Adrenal gland (tissue), 12 donors: ENCODE results near the gene LPAR2. TPM values are rescaled to one million over a fixed set of nuclear protein-coding genes. Genes with fewer than 3 reads are reported as not detected.

Experiments used
- DNase-seq, 7 donors: peaks; one replicate each; pipeline ENCODE4 v3.0.0-alpha.2; 2019 to 2020
- H3K27ac ChIP-seq, 5 donors: fragments of 200-600 bp; sonication (generic) in 4 of 5; 1 replicate in 3 of 5; 2 replicates in 2 of 5; pipeline versions ENCODE4 v1.5.1 to v1.8.0; 2016 to 2020; ENCODE audit warnings: mild to moderate bottlenecking in 1 of 5
- H3K27me3 ChIP-seq: fragments of 200-600 bp; 2 replicates; pipeline ENCODE4 v1.8.0; 2021
- H3K36me3 ChIP-seq, 2 donors: fragments of 200-600 bp; replicated peaks in 1 of 2; 1 replicate in 1 of 2; 2 replicates in 1 of 2; pipeline versions ENCODE4 v1.5.1 to v1.8.0; 2018 to 2022
- H3K4me1 ChIP-seq, 2 donors: fragments of 200-600 bp; replicated peaks in 1 of 2; 1 replicate in 1 of 2; 2 replicates in 1 of 2; pipeline versions ENCODE4 v1.5.1 to v1.8.0; 2018 to 2021
- H3K4me3 ChIP-seq, 4 donors: fragments of 200-600 bp; sonication (generic) in 3 of 4; one replicate each; pipeline ENCODE4 v1.5.1; 2016 to 2018
- H3K9me3 ChIP-seq, 3 donors: fragments of 200-600 bp; sonication (generic) in 1 of 3; replicated peaks in 1 of 3; 1 replicate in 2 of 3; 2 replicates in 1 of 3; pipeline versions ENCODE4 v1.5.1 to v1.8.0; 2016 to 2021
- CTCF ChIP-seq, 6 experiments: fragments of 450-650 bp in 4 of 6; fragments of 200-600 bp in 2 of 6; sonication (generic) in 1 of 6; IDR thresholded peaks; 1 replicate in 5 of 6; 2 replicates in 1 of 6; pipeline versions ENCODE4 v1.5.1 to v1.8.0; 2016 to 2021; ENCODE audit warnings: antibody characterized with exemption in 6 of 6, mild to moderate bottlenecking in 2 of 6, moderate library complexity in 1 of 6
- POLR2A ChIP-seq, 2 donors: fragments of 450-650 bp; IDR thresholded peaks; one replicate each; pipeline ENCODE4 v1.6.1; 2017; ENCODE audit warnings: antibody characterized with exemption in 2 of 2, mild to moderate bottlenecking in 2 of 2, moderate library complexity in 1 of 2
- WGBS, 4 donors: extraction: QIAGEN DNeasy Blood & Tissue Kit in 2 of 4; methylation state at CpG; one replicate each; pipeline versions ENCODE4 v1.1.5 to v1.1.7; 2013 to 2017; 5-methylcytosine and 5-hydroxymethylcytosine counted together
- intact Hi-C, 2 donors: fragments of 100-400 bp; cut with DNase I; formaldehyde crosslinking; loops; one replicate each; pipeline versions ENCODE4 v1.14.1 to v1.15.0; 2022 to 2023
- polyA plus RNA-seq, 3 donors: library from polyadenylated mRNA; stranded (reverse); fragments of 200-250 nt in 2 of 3; fragments of 350-450 nt in 1 of 3; fragmentation: Illumina TruSeq in 1 of 3; extraction: RNeasy Lipid Tissue Mini Kit (QIAGEN cat#74804) in 1 of 3; gene quantifications; one replicate each; pipeline ENCODE4 v1.2.3, GENCODE V29; 2013 to 2014
- total RNA-seq, 9 donors: library from RNA; depleted of rRNA in 4 of 9; stranded (reverse); fragments of >200 nt in 4 of 9; fragments of 120-200 nt in 1 of 9; fragmentation: NEBNext Ultra II Directional in 1 of 9; extraction: Animal tissue kit (Norgen Biotek cat#: 25700) in 1 of 9; gene quantifications; one replicate each; pipeline versions ENCODE4 v1.1.0 to v1.2.4, GENCODE V29; 2013 to 2023
- donor health status: healthy with polysubstance abuse.
- donor health status: Bipolar disorder and iron deficiency.
- donor health status: DM: yes; HTN: yes; CAD: no.
- donor health status: DM: no; HTN: no; CAD: no.
- donor health status: DM: no; HTN: no; CAD: no.
- donor health status: DM: yes; HTN: yes; CAD: no.

Gene LPAR2
- total and polyA plus RNA-seq, 12 donors = 0.93 to 10.5 (median 3.7) TPM

GRCh38 chr19:19595171-19595701 lies 32.8 kb downstream of the LPAR2 start:
- DNase-seq = no peak
- Histone ChIP-seq H3K9me3 (no peaks in the 10 kb centered on the region), H3K36me3 (no peaks in the 10 kb centered on the region), H3K4me1 (no peaks in the 10 kb centered on the region), H3K4me3 (no peak overlapping the region), H3K27me3 (no peaks in the 10 kb centered on the region), H3K27ac (no peak overlapping the region)
- intact Hi-C loops = no loop called here
- 69 to 93% (median 79%) methylated on average over 3 to 8 of the region's 8 CpGs for WGBS, 4 donors
- TF ChIP-seq POLR2A (IDR thresholded peaks at IDR 0.05) = no peak
- TF ChIP-seq CTCF (IDR thresholded peaks at IDR 0.05) = no peak

GRCh38 chr19:19594381-19594780 lies 33.6 kb downstream of the LPAR2 start:
- 92 to 95% (median 95%) methylated on average over 4 of the region's 4 CpGs for WGBS, 4 donors
- Histone ChIP-seq H3K9me3 (no peaks in the 10 kb centered on the region), H3K27me3 (no peaks in the 10 kb centered on the region), H3K27ac (no peak overlapping the region), H3K36me3 (no peaks in the 10 kb centered on the region), H3K4me1 (no peaks in the 10 kb centered on the region), H3K4me3 (no peak overlapping the region)
- intact Hi-C loops = no loop called here
- no peak for DNase-seq
- no peak for TF ChIP-seq CTCF (IDR thresholded peaks at IDR 0.05)
- no peak for TF ChIP-seq POLR2A (IDR thresholded peaks at IDR 0.05)

GRCh38 chr19:19592690-19593089 lies 35.3 kb downstream of the LPAR2 start:
- H3K36me3 ChIP-seq = no peaks in the 10 kb centered on the region
- no peak overlapping the region for H3K27ac ChIP-seq
- DNase-seq = no peak
- H3K9me3 ChIP-seq = no peaks in the 10 kb centered on the region
- H3K4me3 ChIP-seq = no peak overlapping the region
- WGBS, 4 donors = 90 to 98% (median 92%) methylated on average over 4 to 10 of the region's 10 CpGs
- intact Hi-C loops = no loop called here
- H3K27me3 ChIP-seq = no peaks in the 10 kb centered on the region
- no peaks in the 10 kb centered on the region for H3K4me1 ChIP-seq
- TF ChIP-seq POLR2A (IDR thresholded peaks at IDR 0.05) (no peak), CTCF (IDR thresholded peaks at IDR 0.05) (no peak)

GRCh38 chr19:19591133-19591825 lies 36.7 kb downstream of the LPAR2 start:
- Histone ChIP-seq H3K27ac (peak overlapping the region in 1 of 5 donors; percentile 63), H3K4me3 (no peak overlapping the region), H3K27me3 (no peaks in the 10 kb centered on the region), H3K4me1 (no peaks in the 10 kb centered on the region), H3K9me3 (no peaks in the 10 kb centered on the region), H3K36me3 (no peaks in the 10 kb centered on the region)
- WGBS, 4 donors = 62 to 79% (median 65%) methylated on average over 5 to 13 of the region's 13 CpGs
- intact Hi-C loops = no loop called here
- DNase-seq = peak in 6 of 7 donors; percentile 16 to 68 (median 40)
- TF ChIP-seq POLR2A (IDR thresholded peaks at IDR 0.05) (no peak), CTCF (IDR thresholded peaks at IDR 0.05) (no peak)
